ENCODE measurements around the gene PLCL2. TPM values are rescaled to one million over a fixed set of nuclear protein-coding genes. Genes with fewer than 3 reads are reported as not detected.

The PLCL2 gene
- total RNA-seq, 2 donors from 2014 or later = 13.7 to 25.7 TPM

DNA sequence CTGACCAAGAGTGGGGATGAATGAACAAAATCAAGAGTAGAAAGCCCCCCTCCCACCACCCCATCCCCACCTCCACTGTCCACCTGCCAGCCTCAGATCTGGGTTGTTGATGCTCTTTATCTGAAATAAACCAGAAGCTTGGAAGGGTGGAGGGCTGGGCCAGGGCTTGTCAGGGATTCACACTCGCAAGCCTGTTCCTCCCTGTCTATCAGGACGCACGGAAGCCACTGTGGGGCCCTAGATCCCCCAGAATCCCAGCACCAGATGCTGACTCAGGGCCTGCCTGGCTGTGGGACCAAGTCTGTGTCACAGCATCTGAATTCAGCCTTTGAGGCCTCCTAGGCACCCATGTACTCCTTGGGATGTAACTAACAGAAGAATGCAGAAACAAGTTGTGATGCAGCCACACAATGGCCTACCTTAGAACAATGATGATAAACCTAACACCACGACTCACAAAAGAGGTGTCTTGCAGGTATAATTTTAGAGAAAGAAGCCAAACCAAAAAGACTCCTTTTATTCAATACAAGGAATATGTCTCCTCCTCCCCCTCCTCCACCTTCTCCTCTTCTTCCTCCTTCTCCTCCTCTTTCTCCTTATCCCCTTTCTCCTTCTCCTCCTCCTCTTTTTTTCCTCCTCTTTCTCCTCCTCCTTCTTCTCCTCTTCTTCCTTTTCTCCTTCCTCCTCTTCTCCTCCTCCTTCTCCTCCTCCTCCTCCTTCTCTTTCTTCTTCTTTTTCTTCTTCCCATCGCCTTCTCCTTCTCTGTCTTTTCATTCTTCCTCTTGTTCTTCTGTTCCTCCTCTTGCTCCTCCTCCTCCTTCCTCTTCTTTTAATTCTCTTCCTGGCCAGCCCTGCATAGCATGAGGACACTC lies 234.7 kb downstream of the PLCL2 start:
- TF ChIP-seq POLR2A (IDR thresholded peaks at IDR 0.05) = no peak
- no peak for TF ChIP-seq CTCF (IDR thresholded peaks at IDR 0.05)
- no peaks in the 10 kb centered on the region for H3K27me3 ChIP-seq
- no peak overlapping the region for H3K27ac ChIP-seq
- no peaks in the 10 kb centered on the region for H3K36me3 ChIP-seq (replicated peaks in 1 of 2; ENCODE audit: insufficient read depth in 1 of 2, low read depth in 2 of 2)
- H3K4me1 ChIP-seq = no peaks in the 10 kb centered on the region
- ATAC-seq = no peak
- H3K9me3 ChIP-seq = no peaks in the 10 kb centered on the region
- DNase-seq = no peak
- intact Hi-C loops (cut with DNase I) = no loop called here
- WGBS, 2 donors = 57 to 88% methylated on average over 5 of the region's 5 CpGs
- no peak overlapping the region for H3K4me3 ChIP-seq

GRCh38 chr3:17120115-17120514 lies 235.4 kb downstream of the PLCL2 start:
- Histone ChIP-seq H3K27me3 (no peaks in the 10 kb centered on the region), H3K36me3 (replicated peaks in 1 of 2; ENCODE audit: insufficient read depth in 1 of 2, low read depth in 2 of 2) (no peaks in the 10 kb centered on the region), H3K27ac (no peak overlapping the region), H3K4me1 (no peaks in the 10 kb centered on the region), H3K9me3 (no peaks in the 10 kb centered on the region), H3K4me3 (no peak overlapping the region)
- 76% methylated on average over 4 of the region's 4 CpGs for WGBS, 2 donors
- DNase-seq (no peak), ATAC-seq (no peak)
- intact Hi-C loops (cut with DNase I) = no loop called here
- TF ChIP-seq CTCF (IDR thresholded peaks at IDR 0.05) = no peak
- no peak for TF ChIP-seq POLR2A (IDR thresholded peaks at IDR 0.05)

GRCh38 chr3:17121336-17121735 lies 236.6 kb downstream of the PLCL2 start:
- 58 to 74% methylated on average over 2 of the region's 2 CpGs for WGBS, 2 donors
- Histone ChIP-seq H3K36me3 (replicated peaks in 1 of 2; ENCODE audit: insufficient read depth in 1 of 2, low read depth in 2 of 2) (no peaks in the 10 kb centered on the region), H3K27me3 (no peaks in the 10 kb centered on the region), H3K4me1 (no peaks in the 10 kb centered on the region), H3K9me3 (no peaks in the 10 kb centered on the region), H3K4me3 (no peak overlapping the region), H3K27ac (no peak overlapping the region)
- DNase-seq (no peak), ATAC-seq (no peak)
- TF ChIP-seq CTCF (IDR thresholded peaks at IDR 0.05) = no peak
- no peak for TF ChIP-seq POLR2A (IDR thresholded peaks at IDR 0.05)
- intact Hi-C loops (cut with DNase I) = no loop called here

DNA sequence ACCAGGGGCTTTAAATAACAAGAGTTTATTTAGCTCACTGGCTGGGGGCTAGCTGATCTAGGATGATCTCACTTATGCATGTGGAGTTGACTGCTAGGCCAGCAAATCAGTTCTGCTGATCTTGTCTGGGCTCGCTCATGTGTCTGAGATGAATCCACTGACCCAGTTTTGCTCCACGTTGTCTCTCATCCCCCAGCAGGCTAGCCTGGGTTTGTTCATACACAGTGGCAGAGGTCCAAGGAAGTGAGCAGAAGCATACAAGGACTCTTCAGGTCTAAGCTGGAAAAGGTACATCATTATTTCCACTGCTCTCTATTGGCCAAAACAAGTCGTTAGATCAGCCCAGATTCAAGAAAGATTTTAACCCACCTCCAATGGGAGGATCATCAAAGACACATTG lies 238.0 kb downstream of the PLCL2 start:
- DNase-seq (no peak), ATAC-seq (no peak)
- Histone ChIP-seq H3K27me3 (no peaks in the 10 kb centered on the region), H3K9me3 (no peaks in the 10 kb centered on the region), H3K36me3 (replicated peaks in 1 of 2; ENCODE audit: insufficient read depth in 1 of 2, low read depth in 2 of 2) (no peaks in the 10 kb centered on the region), H3K4me1 (no peaks in the 10 kb centered on the region), H3K27ac (no peak overlapping the region), H3K4me3 (no peak overlapping the region)
- WGBS, 2 donors = 81 to 83% methylated on average over 3 of the region's 3 CpGs
- TF ChIP-seq CTCF (IDR thresholded peaks at IDR 0.05) (no peak), POLR2A (IDR thresholded peaks at IDR 0.05) (no peak)
- intact Hi-C loops (cut with DNase I) = no loop called here

Data from body of pancreas (tissue), 4 donors.